SK-N-SH (cell line): ENCODE results near the gene SLC1A7. TPM values are rescaled to one million over a fixed set of nuclear protein-coding genes. Genes with fewer than 3 reads are reported as not detected.

Source experiments
- CTCF ChIA-PET: fragments of 300-600, 350-600 bp; formaldehyde crosslinking; extraction: SDS; loops from one replicate; lab custom pipeline; 2021; lab: Yijun Ruan, JAX
- POLR2A ChIA-PET: fragments of 350-600 bp; sonication (Branson Sonifier 250); formaldehyde crosslinking; extraction: SDS; loops from one replicate; lab custom pipeline; 2020; ENCODE audit warnings: antibody characterized with exemption, inconsistent platforms; lab: Yijun Ruan, JAX
- DNase-seq: peaks from one replicate; pipeline ENCODE4 v3.0.0; 2012
- H2AFZ ChIP-seq: fragments of 200-600 bp; sonication (generic); 2 replicates; pipeline ENCODE4 v1.8.1; 2016; ENCODE audit warnings: antibody characterized with exemption, mild to moderate bottlenecking, low read depth
- H3F3A ChIP-seq: fragments of 200-600 bp; sonication (generic); replicated peaks from 2 replicates; pipeline ENCODE3; 2016; ENCODE audit warnings: antibody characterized with exemption, mild to moderate bottlenecking; ENCODE audit not compliant: insufficient read depth
- H3K27ac ChIP-seq, 2 experiments: fragments of 200-500 bp in 1 of 2; fragments of 200-600 bp in 1 of 2; sonication (Bioruptor generic) in 1 of 2; sonication (generic), shearing (Covaris generic) in 1 of 2; 2 replicates each; pipeline versions ENCODE4 v1.5.1 to v1.6.1; 2014 to 2016; ENCODE audit warnings: low read depth in 2 of 2, inconsistent platforms in 1 of 2, low read length in 1 of 2, mild to moderate bottlenecking in 1 of 2, mixed read lengths in 1 of 2
- H3K27me3 ChIP-seq: fragments of 200-600 bp; sonication (generic), shearing (Covaris generic); 2 replicates; pipeline ENCODE4 v1.6.1; 2016; ENCODE audit warnings: mixed run types; ENCODE audit not compliant: insufficient read depth
- H3K36me3 ChIP-seq, 2 experiments: fragments of 200-500 bp in 1 of 2; fragments of 200-600 bp in 1 of 2; sonication (Bioruptor generic) in 1 of 2; sonication (generic) in 1 of 2; replicated peaks in 1 of 2; 2 replicates each; pipeline versions ENCODE3 to v1.5.1; 2014 to 2016; ENCODE audit warnings: low read length in 1 of 2, mild to moderate bottlenecking in 1 of 2; ENCODE audit not compliant: insufficient read depth in 2 of 2, control insufficient read depth in 1 of 2
- H3K4me1 ChIP-seq, 2 experiments: fragments of 200-500 bp in 1 of 2; fragments of 200-600 bp in 1 of 2; sonication (Bioruptor generic) in 1 of 2; sonication (generic), shearing (Covaris generic) in 1 of 2; 2 replicates each; pipeline versions ENCODE4 v1.5.1 to v1.6.1; 2014 to 2016; ENCODE audit warnings: low read depth in 1 of 2, low read length in 1 of 2, mixed run types in 1 of 2; ENCODE audit not compliant: insufficient read depth in 2 of 2, control insufficient read depth in 1 of 2
- H3K4me2 ChIP-seq: fragments of 200-600 bp; sonication (generic), shearing (Covaris generic); 2 replicates; pipeline ENCODE4 v1.6.1; 2017; ENCODE audit warnings: mixed run types
- H3K4me3 ChIP-seq, 2 experiments: fragments of 200-500 bp in 1 of 2; fragments of 200-600 bp in 1 of 2; sonication (Bioruptor generic) in 1 of 2; sonication (generic), shearing (Covaris generic) in 1 of 2; 2 replicates each; pipeline versions ENCODE4 v1.5.1 to v1.8.1; 2014 to 2016; ENCODE audit warnings: low read depth in 2 of 2, inconsistent platforms in 1 of 2, low read length in 1 of 2, mild to moderate bottlenecking in 1 of 2, mixed read lengths in 1 of 2, moderate library complexity in 1 of 2
- H3K79me2 ChIP-seq: fragments of 200-600 bp; sonication (generic); 2 replicates; pipeline ENCODE4 v1.8.1; 2017; ENCODE audit warnings: mild to moderate bottlenecking; ENCODE audit not compliant: insufficient read depth
- H3K9ac ChIP-seq: fragments of 200-600 bp; sonication (generic); 2 replicates; pipeline ENCODE4 v1.6.1; 2017; ENCODE audit warnings: mixed run types
- H3K9me2 ChIP-seq: fragments of 200-600 bp; sonication (generic); 2 replicates; pipeline ENCODE4 v1.6.1; 2017; ENCODE audit warnings: mixed run types
- H3K9me3 ChIP-seq: fragments of 200-600 bp; sonication (generic); 2 replicates; pipeline ENCODE4 v1.6.1; 2017; ENCODE audit warnings: mixed run types, mild to moderate bottlenecking, moderate library complexity
- H4K20me1 ChIP-seq: fragments of 200-600 bp; sonication (generic); 2 replicates; pipeline ENCODE4 v1.6.1; 2017; ENCODE audit warnings: mild to moderate bottlenecking, mixed run types; ENCODE audit not compliant: insufficient read depth
- CTCF ChIP-seq: fragments of 200-600 bp; sonication (generic); IDR thresholded peaks from 2 replicates; pipeline ENCODE4 v1.6.1; 2017; ENCODE audit warnings: antibody characterized with exemption, mild to moderate bottlenecking, moderate library complexity
- ELF1 ChIP-seq: IDR thresholded peaks from 2 replicates; pipeline ENCODE4 v1.4.0; 2012
- EP300 ChIP-seq, 2 experiments: IDR thresholded peaks; 2 replicates each; pipeline versions ENCODE4 v1.4.0 to v1.6.1; 2012; ENCODE audit warnings: borderline replicate concordance in 1 of 2, low read depth in 1 of 2, low read length in 1 of 2
- EZH2phosphoT487 ChIP-seq: fragments of 200-600 bp; sonication (generic); IDR thresholded peaks from 2 replicates; pipeline ENCODE4 v1.6.1; 2017; ENCODE audit warnings: low read depth, mixed run types, mild to moderate bottlenecking, antibody characterized with exemption, moderate library complexity, borderline replicate concordance
- FOSL2 ChIP-seq: IDR thresholded peaks from 2 replicates; pipeline ENCODE4 v1.4.0; 2012; ENCODE audit warnings: low read depth, mild to moderate bottlenecking, moderate library complexity, borderline replicate concordance
- FOXJ3 ChIP-seq: sonication (generic); formaldehyde crosslinking; IDR thresholded peaks from 2 replicates; pipeline ENCODE4 v1.5.1; 2020; ENCODE audit warnings: mild to moderate bottlenecking, missing genetic modification reagents
- FOXM1 ChIP-seq: IDR thresholded peaks from 2 replicates; pipeline ENCODE4 v1.4.0; 2012; ENCODE audit warnings: low read depth, mild to moderate bottlenecking
- GABPA ChIP-seq: IDR thresholded peaks from 2 replicates; pipeline ENCODE4 v1.4.0; 2012; ENCODE audit warnings: low read depth, mild to moderate bottlenecking
- GATA2 ChIP-seq: sonication (generic); formaldehyde crosslinking; IDR thresholded peaks from 2 replicates; pipeline ENCODE4 v1.5.0; 2020; ENCODE audit warnings: mild to moderate bottlenecking, missing genetic modification reagents
- JUND ChIP-seq: IDR thresholded peaks from 2 replicates; pipeline ENCODE4 v1.4.0; 2012
- NFIC ChIP-seq: IDR thresholded peaks from 2 replicates; pipeline ENCODE4 v1.4.0; 2012; ENCODE audit warnings: borderline replicate concordance
- RAD21 ChIP-seq: IDR thresholded peaks from 2 replicates; pipeline ENCODE4 v1.6.1; 2012; ENCODE audit warnings: mild to moderate bottlenecking, low read length
- RFX5 ChIP-seq: IDR thresholded peaks from 2 replicates; pipeline ENCODE4 v1.6.1; 2012; ENCODE audit warnings: mild to moderate bottlenecking, improper control_type of control experiment, low read length
- SMC3 ChIP-seq: IDR thresholded peaks from 2 replicates; pipeline ENCODE4 v1.6.1; 2012; ENCODE audit warnings: low read depth, low read length, improper control_type of control experiment
- TCF12 ChIP-seq: IDR thresholded peaks from 2 replicates; pipeline ENCODE4 v1.4.0; 2012
- USF1 ChIP-seq: IDR thresholded peaks from 2 replicates; pipeline ENCODE4 v1.4.0; 2012; ENCODE audit warnings: low read depth, borderline replicate concordance
- ZBTB33 ChIP-seq: IDR thresholded peaks from 2 replicates; pipeline ENCODE4 v1.4.0; 2012; ENCODE audit warnings: low read depth, borderline replicate concordance
- WGBS: methylation state at CpG from one replicate; pipeline ENCODE4 v1.1.6; 2017; ENCODE audit warnings: low lambda C conversion rate; 5-methylcytosine and 5-hydroxymethylcytosine counted together
- polyA plus RNA-seq, 3 experiments: library from polyadenylated mRNA; depleted of rRNA; stranded (reverse); fragments of >200 nt; gene quantifications; 2 replicates each; pipeline ENCODE4 v1.2.3, GENCODE V29; 2012
- TF ChIP-seq, protein P1 (sequence below): fragments of 150-350 bp; IDR thresholded peaks from 2 replicates; pipeline ENCODE4 v1.6.1; 2017; ENCODE audit warnings: antibody characterized with exemption, low read length, low read depth, borderline replicate concordance
- TF ChIP-seq, protein P2 (sequence below): IDR thresholded peaks from 2 replicates; pipeline ENCODE4 v1.6.1; 2012; ENCODE audit warnings: mild to moderate bottlenecking, low read depth, low read length, moderate library complexity

SLC1A7 gene
- polyA plus RNA-seq, 1 of the 3 experiments (the other 2 are of a cell fraction), result not detected

DNA sequence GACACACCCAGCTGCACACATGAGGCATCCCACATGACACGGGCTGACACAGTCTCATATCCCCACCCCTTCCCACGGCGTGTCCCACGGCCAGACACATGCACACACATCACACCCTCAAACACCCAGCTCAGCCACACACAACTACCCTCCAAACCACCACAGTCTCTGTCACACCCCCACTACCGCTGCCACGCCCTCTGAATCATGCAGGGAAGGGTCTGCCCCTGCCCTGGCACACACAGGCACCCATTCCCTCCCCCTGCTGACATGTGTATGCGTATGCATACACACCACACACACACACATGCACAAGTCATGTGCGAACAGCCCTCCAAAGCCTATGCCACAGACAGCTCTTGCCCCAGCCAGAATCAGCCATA, 57.9 kb downstream of the SLC1A7 start:
- H3K4me3 ChIP-seq, result no peak overlapping the region
- no peaks in the 10 kb centered on the region for H4K20me1 ChIP-seq
- no peaks in the 10 kb centered on the region for H3K9me2 ChIP-seq
- CTCF ChIA-PET, result interaction anchor here (0.8 to 1.4 kb wide), 3 partner anchors 86 to 180 kb away, joined by 3 to 4 read pairs (median 3); no protein-coding TSS in a partner anchor
- DNase-seq, result no peak
- H3K4me1 ChIP-seq, result peaks cover 3 to 36% of the 10 kb centered on the region in 2 experiments; a peak in 1 of 4 replicates
- no peak overlapping the region for H3K27ac ChIP-seq
- no peaks in the 10 kb centered on the region for H3F3A ChIP-seq
- no peaks in the 10 kb centered on the region for H3K36me3 ChIP-seq
- 86% methylated on average over 7 of the region's 8 CpGs for WGBS
- H3K4me2 ChIP-seq, result no peak overlapping the region
- H3K9ac ChIP-seq, result no peak overlapping the region
- POLR2A ChIA-PET, result no interaction called here
- no peaks in the 10 kb centered on the region for H3K79me2 ChIP-seq
- H3K9me3 ChIP-seq, result no peaks in the 10 kb centered on the region
- no peaks in the 10 kb centered on the region for H3K27me3 ChIP-seq
- TF ChIP-seq NFIC (no peak), ZBTB33 (no peak), TCF12 (no peak), FOXM1 (no peak), GABPA (no peak), ELF1 (no peak), FOXJ3 (CRISPR knock-in tag) (no peak), USF1 (no peak), CTCF (no peak), JUND (no peak), EZH2phosphoT487 (no peak), RFX5 (no peak), FOSL2 (no peak), EP300 (IDR thresholded peaks at IDR 0.05; ENCODE audit: borderline replicate concordance in 1 of 2, low read depth in 1 of 2, low read length in 1 of 2) (no peak), SMC3 (no peak), RAD21 (no peak), GATA2 (CRISPR knock-in tag) (no peak)
- TF ChIP-seq, protein P1, sequence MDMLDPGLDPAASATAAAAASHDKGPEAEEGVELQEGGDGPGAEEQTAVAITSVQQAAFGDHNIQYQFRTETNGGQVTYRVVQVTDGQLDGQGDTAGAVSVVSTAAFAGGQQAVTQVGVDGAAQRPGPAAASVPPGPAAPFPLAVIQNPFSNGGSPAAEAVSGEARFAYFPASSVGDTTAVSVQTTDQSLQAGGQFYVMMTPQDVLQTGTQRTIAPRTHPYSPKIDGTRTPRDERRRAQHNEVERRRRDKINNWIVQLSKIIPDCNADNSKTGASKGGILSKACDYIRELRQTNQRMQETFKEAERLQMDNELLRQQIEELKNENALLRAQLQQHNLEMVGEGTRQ, result no peak
- TF ChIP-seq, protein P2, sequence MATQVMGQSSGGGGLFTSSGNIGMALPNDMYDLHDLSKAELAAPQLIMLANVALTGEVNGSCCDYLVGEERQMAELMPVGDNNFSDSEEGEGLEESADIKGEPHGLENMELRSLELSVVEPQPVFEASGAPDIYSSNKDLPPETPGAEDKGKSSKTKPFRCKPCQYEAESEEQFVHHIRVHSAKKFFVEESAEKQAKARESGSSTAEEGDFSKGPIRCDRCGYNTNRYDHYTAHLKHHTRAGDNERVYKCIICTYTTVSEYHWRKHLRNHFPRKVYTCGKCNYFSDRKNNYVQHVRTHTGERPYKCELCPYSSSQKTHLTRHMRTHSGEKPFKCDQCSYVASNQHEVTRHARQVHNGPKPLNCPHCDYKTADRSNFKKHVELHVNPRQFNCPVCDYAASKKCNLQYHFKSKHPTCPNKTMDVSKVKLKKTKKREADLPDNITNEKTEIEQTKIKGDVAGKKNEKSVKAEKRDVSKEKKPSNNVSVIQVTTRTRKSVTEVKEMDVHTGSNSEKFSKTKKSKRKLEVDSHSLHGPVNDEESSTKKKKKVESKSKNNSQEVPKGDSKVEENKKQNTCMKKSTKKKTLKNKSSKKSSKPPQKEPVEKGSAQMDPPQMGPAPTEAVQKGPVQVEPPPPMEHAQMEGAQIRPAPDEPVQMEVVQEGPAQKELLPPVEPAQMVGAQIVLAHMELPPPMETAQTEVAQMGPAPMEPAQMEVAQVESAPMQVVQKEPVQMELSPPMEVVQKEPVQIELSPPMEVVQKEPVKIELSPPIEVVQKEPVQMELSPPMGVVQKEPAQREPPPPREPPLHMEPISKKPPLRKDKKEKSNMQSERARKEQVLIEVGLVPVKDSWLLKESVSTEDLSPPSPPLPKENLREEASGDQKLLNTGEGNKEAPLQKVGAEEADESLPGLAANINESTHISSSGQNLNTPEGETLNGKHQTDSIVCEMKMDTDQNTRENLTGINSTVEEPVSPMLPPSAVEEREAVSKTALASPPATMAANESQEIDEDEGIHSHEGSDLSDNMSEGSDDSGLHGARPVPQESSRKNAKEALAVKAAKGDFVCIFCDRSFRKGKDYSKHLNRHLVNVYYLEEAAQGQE, result no peak
- no peak overlapping the region for H2AFZ ChIP-seq
